ENCODE results near the gene CGB3.
"Not testable (repeated sequence)": the region's sequence is repeated elsewhere in the genome, so short reads cannot be mapped to it uniquely, and the experiment has no call there.

DNA sequence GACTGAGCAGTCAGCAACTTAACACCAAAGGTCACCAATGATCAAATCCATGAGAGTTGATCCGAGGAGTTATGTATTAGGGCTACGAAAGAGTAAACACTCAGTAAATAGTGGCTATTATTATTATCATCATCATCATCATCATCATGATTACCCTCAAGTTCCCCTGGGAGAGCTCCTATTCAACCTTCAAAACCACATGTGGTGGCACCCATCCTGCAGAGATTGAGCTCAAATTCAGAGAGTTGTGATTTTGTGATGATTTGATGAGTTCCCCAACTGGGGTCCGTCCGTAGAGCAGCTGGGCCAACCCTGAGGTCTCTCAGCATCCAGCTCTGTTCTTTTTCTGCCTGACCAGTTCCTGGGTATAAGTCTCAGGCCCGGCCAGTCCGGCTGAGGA, 955 bp upstream of the CGB3 start:
- TF ChIP-seq, protein P1, sequence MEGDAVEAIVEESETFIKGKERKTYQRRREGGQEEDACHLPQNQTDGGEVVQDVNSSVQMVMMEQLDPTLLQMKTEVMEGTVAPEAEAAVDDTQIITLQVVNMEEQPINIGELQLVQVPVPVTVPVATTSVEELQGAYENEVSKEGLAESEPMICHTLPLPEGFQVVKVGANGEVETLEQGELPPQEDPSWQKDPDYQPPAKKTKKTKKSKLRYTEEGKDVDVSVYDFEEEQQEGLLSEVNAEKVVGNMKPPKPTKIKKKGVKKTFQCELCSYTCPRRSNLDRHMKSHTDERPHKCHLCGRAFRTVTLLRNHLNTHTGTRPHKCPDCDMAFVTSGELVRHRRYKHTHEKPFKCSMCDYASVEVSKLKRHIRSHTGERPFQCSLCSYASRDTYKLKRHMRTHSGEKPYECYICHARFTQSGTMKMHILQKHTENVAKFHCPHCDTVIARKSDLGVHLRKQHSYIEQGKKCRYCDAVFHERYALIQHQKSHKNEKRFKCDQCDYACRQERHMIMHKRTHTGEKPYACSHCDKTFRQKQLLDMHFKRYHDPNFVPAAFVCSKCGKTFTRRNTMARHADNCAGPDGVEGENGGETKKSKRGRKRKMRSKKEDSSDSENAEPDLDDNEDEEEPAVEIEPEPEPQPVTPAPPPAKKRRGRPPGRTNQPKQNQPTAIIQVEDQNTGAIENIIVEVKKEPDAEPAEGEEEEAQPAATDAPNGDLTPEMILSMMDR (IDR thresholded peaks at IDR 0.05 in 8 of 11, conservative IDR thresholded peaks at IDR 0.05 in 3 of 11) = not testable (repeated sequence)
- TF ChIP-seq POLR2A, POLR2AphosphoS5 (IDR thresholded peaks at IDR 0.05): not testable (repeated sequence)
